Stimulated activated CD8-positive, alpha-beta memory T cell treated with anti-CD3 and anti-CD28 coated beads, Interleukin-12 subunit alpha, Interleukin-12 subunit beta, amount 100 ng/mL, for 24 hours (primary cell): Measurements from ENCODE around the gene AAK1.
"Not testable (repeated sequence)": the region's sequence is repeated elsewhere in the genome, so short reads cannot be mapped to it uniquely, and the experiment has no call there.

Source experiments
- DNase-seq: peaks from one replicate; pipeline ENCODE4 v3.0.0-alpha.2; 2020; ENCODE audit errors: extremely low read depth

The AAK1 gene

DNA sequence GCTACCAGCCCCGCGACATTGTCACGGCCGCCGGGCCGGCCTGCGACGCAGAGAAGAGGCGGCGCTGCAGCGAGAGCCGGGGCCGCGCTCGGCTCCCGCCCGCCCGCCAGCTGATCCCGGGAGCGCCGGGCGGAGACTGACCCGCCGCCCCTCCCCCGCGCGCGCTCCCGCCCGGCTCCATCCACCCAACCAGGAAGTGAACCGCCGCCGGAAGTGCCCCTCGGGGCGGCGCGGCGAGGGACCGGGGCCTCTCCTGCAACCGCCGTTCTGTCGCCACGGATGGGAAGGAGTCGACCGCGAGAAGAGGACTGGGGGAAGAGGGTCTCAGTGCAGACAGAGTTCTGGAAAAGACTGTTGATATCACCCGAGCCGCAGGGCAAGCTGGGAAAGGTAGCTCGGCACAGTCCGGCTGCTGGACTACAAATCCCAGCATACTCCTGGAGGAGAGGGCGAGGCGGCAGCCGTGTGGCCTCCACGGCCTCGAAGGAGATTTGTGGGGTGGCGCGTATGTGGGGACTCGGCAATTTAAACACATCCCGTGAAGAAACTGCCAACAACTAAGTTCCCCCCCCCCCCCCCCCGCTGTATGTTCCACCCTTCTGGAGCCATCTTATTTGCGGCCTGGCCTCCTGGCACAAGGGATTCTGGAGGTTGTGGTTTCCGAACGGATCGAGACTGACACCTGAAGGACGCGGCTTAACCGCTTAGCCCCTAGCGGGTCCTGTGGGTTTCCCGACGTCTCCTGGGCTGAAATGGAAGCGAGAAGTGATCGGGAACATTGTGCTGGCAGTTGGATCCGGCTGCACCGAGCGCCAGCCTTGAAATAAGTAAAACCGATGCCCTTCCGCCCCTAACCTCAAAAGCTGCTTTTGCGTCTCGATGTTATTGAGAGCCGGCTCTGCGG lies at the start of gene AAK1:
AAK1 (minus strand) TSS at position 138 of the 904 bp plus-strand sequence. CDS start 699 bp downstream, outside the sequence.
- peak; percentile 76 for DNase-seq

DNA sequence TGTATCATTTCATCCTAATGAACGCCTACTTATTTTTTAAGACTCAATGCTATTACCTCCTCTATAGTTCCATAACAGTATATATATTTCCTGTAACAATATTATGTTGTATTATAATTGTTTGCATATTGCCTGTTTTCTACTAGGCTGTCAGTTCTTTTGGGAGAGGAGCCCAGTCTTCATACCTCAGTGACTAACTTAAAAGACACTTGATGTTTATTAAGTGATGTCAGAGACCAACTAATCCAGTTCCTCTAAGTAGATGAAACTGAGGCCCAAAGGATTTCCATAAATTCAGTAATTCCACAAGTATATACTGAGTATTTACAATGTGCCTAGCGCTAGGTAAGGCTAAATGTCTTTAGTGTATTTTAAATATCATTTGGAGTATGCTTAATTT lies 48.9 kb upstream of the AAK1 start:
- no peak for DNase-seq

DNA sequence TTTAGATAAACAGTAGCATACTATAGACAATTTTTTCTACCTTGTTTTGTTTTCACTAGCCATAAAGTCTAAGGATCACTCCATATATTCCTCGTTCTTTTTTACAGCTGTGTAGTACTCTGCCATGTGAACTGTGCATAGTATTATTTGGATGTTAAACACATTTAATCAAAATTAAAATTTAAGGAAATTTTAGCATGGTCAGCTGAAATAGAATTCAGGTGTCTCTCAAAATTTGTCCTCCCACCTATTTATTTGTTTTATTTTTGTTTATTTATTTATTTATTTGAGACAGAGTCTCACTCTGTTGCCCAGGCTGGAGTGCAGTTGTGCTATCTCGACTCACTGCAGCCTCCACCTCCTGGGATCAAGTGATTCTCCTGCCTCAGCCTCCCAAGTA lies 46.4 kb upstream of the AAK1 start:
- DNase-seq, result no peak

DNA sequence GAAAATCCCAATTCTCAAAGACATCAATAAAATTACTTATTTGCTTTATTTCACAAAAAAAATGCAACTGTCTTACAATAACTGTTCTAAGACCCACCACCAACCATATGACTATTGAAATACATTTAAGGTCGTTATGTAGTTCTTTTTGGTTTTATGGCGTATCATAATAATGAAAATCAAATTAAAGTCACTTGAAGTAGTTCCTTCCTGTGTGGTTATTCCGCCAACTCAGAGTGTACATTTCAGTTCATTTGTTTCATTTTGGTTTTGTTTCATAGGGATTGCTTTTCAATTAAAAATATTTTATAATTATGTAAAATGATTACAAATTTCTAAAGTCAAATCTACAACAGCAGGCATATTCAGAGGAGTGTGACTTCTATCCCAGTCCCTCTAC lies 45.9 kb upstream of the AAK1 start:
- DNase-seq, result no peak

DNA sequence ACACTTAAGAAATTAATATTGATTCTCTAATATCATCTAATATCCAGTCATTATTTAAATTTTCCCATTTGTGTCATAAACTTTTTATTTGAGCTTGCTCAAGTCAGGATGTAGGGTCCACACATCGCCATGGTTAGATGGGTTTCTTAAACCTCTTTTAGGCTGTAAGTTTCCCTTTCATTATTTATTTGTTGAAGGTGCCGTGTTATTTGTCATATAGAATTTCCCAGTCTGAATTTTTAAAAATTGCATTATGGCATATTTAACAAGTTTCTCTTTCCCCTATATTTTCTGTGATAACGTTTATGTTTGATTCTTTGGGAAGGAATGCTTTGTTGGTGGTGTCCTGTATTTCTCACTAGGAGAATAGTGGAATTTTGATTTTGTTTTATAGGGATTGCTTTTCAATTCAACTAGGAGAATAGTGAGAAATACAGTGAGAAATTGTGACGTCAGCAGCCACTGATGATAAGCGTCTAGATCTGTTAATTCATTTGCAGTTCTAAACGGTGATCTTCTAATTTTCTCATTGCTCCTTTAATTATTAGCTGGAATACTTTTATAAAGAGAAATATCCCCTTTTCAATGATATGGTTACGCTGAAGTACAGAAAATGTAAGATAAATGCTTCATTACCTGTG lies 44.6 kb upstream of the AAK1 start:
- no peak for DNase-seq

DNA sequence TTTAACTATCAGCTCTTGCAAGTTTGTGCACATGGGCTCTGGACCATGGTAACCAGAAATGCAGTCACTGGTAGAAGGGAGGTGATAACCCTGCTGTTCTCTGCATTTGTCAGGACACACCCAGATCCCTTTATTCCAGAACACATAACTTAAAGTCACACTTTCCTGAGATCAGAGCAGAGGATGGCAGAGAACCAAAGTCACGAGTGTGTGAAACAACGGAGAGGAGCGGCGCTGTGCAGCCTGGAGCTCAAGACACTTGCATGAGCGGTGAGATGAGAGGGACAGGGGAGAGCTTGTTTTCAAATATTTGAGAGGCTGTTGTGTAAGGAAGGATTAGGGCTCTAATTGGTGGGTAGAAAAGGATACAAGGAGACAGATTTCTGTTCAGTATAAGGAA lies 43.3 kb upstream of the AAK1 start:
- DNase-seq, result no peak

DNA sequence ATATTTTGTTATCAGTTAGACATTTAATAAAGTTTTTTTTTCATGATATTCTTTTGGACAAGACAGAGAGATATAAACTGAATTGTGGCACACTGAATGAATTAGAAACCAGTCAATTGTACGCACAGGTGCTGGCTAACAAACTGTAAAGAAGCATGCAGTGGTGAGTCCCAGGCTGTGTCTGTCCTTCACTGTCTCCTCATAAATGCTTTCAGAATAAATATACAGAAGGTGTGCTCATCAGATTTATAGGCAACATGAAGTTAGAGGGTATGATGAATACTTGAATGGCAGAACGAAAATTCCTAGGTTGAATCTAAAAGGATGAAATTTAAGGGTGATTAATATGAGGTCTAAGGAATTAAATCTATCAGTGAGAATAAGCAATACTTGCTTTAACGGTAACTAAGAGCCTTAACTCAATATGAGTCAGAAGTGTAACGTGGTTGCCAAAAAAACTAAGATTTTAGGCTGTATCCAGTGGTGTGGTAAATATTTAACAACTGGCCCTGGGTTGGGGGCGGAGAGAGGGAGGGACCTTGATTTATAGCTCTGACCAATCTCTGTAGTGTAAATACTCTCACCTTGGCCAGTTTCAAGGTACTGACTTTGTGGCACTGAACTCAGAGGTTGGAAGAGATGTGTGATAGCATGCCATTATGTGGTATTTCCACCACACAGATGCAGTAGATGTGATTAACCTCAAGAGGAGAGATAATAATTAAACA lies 41.9 kb upstream of the AAK1 start:
- DNase-seq, result no peak

DNA sequence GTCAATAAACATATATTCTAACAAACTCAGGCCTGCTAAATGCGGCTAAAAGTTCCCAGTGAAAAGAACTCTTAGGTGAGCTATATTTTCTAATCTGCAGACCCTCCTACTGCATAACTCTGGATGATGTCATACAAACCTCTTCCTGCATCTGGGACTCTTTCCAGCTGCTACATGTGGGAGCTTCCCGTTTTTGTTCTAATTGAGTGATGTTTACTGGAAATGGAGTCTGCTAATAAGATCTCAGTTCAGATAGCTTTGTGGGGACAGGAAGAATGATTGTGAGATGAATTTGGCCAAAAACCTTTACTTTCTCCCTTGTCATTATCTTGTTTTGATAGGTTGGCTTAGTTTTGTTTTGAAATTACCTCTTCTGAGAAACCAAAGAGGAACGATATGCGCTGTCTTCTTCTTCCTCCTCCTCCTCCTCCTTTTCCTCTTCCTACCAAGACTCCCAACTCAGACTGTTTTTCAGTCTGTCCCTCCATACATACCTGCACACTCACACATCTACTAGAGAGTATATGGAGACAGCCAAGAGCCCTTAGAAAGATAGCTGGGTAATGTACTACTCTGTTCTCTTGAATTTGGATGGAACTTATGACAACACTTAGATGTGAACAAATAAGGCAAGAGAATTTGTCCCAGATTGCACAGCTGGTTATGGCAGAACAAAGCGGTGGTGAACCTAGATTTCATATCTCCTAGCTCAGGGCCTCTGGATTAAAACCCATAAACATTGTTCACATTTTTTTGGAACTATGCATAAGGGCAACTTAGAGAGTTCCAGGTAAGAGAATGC lies 39.8 kb upstream of the AAK1 start:
- DNase-seq, result no peak

DNA sequence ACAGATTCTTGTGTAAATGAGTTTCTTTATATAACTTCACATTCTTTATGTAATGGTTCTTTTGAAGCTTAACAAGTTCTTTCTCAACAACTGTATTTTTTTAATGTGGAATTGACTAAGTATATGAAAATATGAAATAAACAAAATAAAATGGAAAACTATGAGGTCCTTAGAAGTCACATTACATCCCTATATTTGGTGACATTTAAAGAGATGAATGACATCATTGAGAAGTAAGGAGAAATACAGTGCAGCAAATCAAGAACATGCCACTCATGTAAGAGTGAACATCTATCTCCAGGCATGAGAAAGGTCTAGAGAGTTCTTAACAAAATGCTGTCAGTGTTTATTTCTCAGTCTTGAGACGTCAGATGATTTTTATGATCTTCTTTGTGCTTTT lies 39.0 kb upstream of the AAK1 start:
- no peak for DNase-seq

DNA sequence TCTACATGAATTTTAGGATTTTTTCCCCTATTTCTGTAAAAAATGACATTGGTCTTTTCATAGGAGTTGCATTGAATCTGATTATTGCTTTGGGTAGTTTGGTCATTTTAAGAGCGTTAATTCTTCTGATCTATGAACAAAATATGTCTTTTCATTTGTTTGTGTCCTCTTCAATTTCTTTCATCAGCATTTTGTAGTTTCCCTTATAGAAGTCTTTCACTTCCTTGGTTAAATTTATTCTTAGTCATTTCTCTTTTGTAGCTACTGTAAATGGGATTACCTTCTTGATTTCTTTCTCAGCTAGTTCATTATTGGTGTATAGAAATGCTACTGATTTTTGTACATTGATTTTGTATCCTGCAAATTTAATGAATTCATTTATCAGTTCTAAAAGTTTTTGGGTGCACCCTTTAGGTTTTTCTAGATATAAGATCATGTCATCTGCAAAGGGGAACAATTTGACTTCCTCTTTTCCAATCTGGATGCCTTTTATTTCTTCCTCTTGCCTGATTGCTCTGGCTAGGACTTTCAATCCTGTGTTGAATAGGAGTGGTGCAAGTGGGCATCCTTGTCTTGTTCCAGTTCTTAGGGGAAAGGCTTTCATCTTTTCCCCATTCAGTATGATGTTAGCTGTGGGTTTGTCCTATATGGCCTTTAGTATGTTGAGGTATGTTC lies 36.6 kb upstream of the AAK1 start:
- DNase-seq, result no peak

DNA sequence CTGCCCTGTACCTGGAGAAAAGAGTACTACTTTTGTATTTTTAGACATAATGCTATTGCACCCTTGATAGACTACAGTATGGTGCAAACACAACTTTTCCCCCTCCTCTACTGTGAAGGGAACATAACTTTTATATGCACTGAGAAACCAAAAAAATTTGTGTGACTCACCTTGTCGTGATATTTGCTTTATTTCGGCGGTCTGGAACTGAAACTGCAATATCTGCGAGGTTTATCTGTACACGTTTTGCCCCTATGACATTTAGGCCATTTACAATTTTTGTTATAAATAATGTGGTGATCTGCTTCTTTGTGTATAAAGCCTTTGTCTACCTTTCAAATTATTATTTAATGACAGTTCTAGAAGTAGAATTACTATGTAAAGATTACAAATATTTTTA lies 34.4 kb upstream of the AAK1 start:
- no peak for DNase-seq

DNA sequence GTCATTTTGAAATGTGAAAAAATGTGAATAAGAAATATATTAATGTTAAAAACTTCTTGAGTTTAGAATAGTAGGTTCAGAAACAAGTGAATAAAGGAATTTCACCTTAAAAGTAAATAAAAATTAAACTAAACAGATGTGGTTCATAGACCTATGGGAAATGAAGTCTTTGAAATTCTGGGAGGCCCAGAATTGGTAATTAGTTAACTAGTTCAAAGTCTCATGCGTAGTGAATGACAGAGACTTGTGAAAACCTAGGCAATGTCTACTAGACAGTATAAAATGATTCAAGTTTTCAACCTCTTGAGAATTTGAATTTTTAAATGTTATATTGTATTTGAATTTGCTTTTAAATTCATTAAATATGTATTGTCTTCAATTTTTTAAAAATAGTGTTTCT lies 32.6 kb upstream of the AAK1 start:
- no peak for DNase-seq

DNA sequence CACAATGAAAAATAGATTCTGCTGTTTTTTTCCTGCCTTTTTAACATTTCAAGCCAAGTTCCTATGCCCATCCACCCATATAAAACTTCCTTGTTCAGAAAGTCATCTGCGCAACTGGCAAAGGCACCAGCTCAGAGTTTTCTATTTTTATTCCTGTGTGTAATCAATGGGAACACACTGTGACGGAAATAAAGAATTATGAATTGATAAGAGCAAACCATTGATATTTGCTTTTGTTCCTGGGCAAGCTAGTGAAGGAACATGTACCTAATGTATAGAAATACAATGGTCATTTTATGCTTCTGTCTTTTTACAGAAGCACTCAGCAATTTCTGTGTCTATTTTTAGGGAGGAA lies 30.8 kb upstream of the AAK1 start:
- DNase-seq, result no peak

DNA sequence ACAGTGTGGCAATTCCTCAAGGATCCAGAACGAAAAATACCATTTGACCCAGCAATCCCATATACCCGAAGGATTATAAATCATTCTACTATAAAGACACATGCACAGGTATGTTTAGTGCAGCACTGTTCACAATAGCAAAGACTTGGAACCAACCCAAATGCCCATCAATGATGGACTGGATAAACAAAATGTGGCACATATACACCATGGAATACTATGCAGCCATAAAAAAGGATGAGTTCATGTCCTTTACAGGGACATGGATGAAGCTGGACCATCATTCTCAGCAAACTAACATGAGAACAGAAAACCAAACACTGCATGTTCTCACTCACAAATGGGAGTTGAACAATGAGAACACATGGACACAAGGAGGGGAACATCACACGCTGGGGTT lies 29.6 kb upstream of the AAK1 start:
- not testable (repeated sequence) for DNase-seq

DNA sequence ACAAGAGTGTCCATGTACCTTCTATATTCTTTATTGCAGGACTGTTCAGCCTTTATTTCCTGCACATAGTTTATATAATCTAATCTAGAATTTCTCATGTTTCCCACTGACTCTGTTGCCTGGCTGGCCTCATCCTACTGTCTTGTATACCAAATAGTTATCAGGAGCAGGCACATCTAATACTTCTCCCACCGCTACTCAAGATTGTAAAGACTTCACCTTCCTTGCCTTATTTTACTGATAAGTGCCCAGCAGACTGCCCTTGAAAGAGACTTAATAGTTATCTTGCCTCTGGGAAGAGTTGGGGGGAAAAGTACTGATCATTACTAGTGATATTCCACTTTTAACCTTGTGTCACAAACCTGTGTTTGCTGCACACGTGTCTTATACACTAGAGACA lies 26.1 kb upstream of the AAK1 start:
- DNase-seq, result no peak

DNA sequence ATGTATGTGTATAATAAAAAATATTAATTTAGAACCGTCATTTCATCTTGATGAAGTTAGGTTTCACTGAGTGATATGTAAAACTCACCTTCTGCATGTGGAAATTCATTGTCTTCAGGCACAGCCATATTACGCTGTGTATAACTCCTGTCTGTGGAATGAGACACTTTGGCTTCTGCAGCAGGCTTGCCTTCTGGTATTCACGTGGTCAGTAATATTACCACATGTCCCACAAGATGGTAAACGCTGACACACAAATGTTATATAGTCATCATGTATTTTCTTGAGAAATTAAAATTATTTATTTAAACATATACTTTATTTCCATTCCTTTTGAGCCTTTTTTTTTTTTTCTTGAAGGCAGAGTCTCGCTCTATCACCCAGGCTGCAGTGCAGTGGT lies 25.1 kb upstream of the AAK1 start:
- no peak for DNase-seq

DNA sequence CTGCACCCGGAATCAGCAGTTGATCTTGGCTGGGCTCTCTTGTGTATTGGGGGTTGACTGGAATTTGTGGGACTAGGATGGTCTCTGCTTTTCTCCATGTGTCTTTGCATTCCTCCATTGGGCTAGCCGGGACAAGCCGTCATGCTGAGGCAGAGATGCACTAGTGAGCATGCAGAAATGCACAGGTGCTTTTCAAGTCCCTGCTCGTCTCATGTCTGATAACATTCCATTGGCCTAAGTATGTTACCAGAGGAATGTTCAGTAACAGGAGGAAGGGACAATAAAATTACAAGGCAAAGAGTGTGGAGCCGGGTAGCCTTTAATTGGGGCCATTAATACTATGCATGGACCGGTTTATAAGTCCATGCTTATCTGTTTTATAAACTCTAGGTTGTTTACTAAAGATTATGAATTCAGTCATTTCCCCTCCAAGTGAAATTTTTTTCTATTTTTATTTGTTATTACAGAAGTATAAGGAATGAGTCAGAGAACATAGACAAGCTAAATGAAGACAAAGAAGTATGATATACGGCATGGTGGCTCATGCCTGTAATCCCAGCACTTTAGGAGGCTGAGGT lies 24.4 kb upstream of the AAK1 start:
- DNase-seq, result no peak

DNA sequence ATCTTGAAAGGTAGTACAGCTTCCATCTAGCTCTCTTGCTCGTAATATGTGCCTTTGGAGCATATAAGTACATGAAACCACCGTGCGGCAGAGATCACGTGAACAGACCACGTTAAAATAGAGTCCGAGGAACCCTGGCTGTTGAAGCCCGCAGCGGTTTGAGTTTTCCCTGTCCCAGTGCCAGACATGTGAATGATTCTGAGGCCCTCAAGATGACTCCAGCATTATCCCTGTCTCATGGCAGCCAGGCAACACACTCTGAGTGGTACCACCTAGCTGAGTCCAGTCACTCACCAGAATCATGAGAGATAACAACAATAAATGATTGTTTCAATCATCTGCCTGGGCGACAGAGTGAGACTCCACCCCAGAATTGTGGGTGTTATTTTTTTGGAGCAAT lies 21.6 kb upstream of the AAK1 start:
- DNase-seq, result no peak

DNA sequence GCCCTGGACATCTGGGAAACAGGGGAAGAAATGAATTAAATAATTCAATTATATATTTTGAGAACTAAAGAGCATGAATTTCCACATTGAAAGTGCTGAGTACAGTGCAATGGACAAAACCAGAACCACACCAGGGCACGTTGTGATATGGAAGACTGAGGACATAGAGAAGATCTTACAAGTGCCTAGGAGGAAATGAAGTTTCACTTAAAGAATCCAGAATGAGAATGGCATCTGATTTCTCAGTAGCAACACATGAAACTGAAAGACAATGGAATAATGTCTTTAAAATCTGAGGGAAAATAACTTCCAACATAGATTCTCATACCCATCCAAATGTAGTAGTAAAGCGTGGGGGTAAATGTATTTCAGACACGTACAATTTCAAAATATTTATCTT lies 20.3 kb upstream of the AAK1 start:
- no peak for DNase-seq

DNA sequence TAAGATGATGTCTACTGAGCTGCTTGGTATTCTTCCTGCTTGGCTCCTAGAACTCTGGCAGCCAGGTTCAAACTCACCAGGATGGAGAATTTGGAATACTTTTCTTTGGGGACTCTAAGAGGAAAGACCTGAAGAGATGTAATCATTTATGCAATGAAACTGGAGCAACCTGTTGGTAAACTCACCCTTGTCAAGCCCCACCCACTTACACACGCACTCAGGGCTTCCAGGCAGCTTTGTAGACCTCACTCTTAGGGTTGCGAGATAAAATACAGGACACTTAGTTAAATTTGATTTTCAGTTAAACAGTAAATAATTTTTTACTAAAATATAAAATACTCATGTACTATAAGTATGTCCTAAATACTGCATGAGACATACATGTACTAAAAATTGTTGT lies 19.0 kb upstream of the AAK1 start:
- DNase-seq, result not testable (repeated sequence)

DNA sequence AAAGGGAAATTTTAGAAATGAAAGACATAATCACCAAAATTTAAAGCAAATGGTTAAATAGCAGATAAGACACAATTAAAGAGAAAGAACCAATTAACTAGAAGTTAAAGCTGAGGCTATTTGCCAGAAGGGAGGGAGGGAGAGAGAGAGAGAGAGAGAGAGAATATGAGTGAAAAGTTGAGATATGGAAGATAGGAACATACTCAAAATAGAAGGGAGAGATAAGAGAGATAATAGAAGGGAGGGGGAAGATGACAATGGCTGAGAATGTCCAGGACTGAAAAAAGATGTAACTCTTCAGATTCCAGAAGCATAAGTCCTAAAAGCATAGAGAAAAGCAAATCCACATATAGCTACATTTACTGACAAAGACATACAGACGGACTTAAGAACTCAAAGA lies 17.1 kb upstream of the AAK1 start:
- DNase-seq, result no peak
